Globus pallidus (tissue), 1 donor: ENCODE results near the gene MYH9.
A peak's percentile ranks its signal among the peaks of the same experiment; 100 is the strongest.
"Not testable (repeated sequence)": the region's sequence is repeated elsewhere in the genome, so short reads cannot be mapped to it uniquely, and the experiment has no call there.

Experiments
- DNase-seq: peaks from one replicate; pipeline ENCODE4 v3.0.0-alpha.2; 2015; ENCODE audit warnings: low spot score

Gene MYH9

GRCh38 chr22:36291831-36292740 lies 95.7 kb downstream of the MYH9 start:
- no peak for DNase-seq

DNA sequence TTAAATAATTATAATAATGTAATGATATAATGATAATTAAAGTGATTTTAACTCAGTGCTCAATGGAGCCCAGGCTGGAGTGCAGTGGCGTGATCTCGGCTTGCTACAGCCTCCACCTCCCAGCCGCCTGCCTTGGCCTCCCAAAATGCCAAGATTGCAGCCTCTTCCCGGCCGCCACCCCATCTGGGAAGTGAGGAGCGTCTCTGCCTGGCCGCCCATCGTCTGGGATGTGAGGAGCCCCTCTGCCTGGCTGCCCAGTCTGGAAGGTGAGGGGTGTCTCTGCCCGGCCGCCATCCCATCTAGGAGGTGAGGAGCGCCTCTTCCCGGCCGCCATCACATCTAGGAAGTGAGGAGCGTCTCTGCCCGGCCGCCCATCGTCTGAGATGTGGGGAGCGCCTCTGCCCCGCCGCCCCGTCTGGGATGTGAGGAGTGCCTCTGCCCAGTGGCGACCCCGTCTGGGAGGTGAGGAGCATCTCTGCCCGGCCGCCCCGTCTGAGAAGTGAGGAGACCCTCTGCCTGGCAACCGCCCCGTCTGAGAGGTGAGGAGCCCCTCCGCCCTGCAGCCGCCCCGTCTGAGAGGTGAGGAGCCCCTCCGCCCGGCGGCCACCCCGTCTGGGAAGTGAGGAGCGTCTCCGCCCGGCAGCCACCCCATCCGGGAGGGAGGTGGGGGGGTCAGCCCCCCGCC lies 97.2 kb downstream of the MYH9 start:
- not testable (repeated sequence) for DNase-seq

- DNase-seq = not testable (repeated sequence)
These were observed 97.8 kb downstream of the MYH9 start for GRCh38 chr22:36289948-36290371.

DNA sequence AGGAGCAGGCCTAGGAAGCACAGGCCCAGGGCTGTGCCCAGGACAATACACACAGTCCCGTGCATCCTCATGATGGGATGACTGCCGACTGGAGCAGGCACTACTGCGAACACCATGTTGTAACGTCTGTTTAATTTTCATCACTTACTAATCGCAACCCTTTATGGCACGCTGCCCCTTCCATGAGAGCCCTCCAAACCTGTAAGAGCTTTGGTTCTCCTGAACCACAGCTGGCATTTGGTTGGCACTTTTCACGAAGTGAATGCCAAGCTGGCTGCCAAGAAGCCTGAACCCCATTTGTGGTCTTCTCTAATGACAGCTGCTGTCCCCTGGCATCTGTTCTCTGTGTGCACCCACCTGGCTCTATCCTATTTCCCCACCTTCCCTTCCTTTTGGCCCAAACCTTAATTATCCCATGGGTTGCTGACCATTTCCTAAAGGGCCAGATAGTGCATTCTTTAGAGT lies 98.3 kb downstream of the MYH9 start:
- no peak for DNase-seq

- no peak for DNase-seq
These were observed 99.0 kb downstream of the MYH9 start for GRCh38 chr22:36288571-36289405.

DNA sequence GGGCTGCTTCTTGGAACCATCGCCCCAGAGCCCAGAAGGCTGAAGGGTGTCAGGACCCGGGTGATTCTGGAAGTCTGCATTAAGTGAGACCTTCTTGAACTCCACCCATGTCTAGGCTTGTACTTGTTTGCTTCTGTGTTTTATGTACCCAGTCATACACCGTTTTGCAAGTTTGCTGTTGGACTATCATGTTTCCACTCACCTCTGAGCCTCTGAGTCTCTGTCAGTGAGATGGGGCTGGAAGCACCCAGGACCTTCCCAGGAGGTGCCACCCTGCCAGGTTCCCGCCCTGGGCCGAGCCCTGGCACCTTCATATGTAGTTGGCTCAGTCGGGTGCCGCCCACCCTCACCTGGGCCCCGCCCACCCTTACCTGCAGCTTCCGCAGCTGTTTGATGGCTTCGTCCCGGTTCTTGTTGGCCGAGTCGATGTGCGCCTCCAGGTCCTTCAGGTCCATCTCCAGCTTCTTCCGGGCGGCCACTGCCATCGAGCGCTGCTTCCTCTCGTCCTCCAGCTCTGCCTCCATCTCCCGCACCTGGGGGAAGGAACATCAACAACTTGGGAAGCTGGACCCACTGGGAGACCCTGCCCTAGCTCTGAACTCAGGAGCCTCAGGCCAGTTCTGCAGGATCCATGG lies 99.8 kb downstream of the MYH9 start:
- DNase-seq = no peak

DNA sequence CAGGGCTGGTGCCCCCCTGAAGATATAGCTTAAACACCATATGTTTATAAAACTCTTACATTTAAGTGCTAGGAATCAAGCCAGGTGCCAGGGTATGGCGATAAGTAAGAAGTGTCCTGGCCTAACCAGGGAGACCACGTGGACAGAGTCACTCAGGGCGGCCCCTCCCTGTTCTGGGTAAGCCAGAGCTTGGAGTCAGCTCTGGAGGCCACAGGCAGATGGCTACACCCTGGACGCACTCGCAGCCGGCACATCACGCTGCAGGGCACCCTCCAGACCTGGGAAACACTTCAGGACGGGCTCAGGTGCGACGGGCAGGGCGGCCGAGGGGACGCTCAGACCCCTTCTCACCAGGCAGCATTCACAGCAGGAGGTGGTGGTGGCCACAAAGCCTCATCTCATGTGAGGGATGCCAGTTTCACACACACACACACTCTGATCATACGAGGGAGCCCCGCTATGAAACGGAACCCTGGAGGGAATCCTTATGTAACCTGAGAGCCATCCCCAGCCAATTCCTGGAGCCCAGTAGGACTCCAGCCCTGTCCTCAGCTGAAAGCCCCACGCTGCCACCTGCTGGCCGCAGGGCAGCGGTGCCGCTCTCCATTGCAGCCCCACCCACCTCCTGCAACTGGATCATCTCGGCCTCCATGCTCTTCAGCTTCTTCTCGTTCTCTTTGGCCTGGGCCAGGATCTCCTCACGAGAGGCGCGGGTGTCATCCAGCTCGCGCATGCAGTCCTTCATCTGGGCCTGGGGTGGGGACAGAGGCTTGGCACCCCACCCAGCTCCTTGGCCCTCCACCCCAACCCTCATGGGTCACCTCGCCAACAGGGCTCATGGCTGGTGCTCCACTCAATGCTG lies 101.4 kb downstream of the MYH9 start:
- DNase-seq = peak; percentile 60

DNA sequence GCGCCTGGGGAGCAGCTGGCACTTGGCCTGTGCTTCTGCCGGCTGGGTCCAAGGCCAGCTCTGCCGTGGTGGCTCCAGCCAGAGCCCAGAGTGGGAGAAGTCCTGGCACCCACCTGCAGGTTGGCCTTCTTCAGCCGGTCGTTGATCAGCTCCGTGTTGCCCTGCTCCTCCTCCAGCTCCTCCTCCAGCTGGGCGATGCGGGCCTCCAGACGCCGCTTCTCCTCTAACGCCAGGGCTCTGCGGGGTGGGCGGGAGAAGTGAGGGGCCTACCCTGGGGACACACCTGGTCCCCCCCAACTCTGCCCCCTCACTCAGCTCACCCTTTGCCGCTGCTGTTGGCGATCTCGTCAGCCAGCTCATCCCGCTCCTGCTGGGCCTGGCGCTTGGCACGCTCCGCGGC lies 102.2 kb downstream of the MYH9 start:
- DNase-seq = no peak

DNA sequence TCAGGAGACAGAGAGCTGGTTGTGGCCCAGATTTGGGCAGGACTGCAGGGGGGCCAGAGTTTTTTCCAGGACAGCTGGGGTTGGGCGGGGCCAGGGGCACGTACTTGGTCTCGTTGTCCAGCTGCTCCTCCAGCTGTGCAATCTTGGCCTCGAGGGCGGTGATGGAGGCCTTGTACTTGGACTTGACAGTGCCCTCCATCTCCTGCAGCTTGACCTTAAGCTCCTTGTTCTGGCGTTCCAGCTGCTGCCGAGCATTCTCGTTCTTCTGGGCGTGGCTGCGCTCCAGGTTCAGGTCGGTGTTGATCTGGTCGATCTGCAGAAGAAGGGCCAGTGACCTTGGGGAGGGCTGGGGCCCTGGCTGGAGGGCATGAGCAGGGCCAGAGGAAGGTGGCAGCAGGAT lies 102.8 kb downstream of the MYH9 start:
- DNase-seq = no peak

GRCh38 chr22:36284171-36284571 lies 103.6 kb downstream of the MYH9 start:
- DNase-seq = no peak

DNA sequence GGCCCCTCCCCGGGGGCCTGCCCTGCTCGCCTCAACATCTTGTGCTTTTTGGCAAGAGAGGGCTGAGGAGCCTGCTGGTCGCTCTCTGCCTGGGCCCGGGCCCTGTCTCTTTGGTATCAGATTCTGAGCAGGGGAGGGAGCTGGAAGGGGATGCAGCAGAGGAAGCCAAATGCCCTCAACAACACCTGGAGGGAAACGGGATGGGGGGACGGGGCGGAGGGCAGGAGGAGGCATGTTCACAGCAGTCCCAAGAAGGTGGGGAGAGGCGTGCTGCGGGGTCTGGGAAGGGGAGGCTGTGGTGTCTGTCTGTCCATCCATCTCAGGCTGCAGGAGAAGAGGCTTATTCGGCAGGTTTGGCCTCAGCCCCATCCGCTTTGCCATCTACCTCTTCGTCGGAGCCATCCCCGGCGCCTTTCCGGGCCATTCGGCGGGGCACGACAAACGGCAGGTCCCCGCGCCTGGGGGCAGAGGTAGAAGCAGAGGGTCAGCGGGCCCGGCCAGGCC lies 105.4 kb downstream of the MYH9 start:
- no peak for DNase-seq

DNA sequence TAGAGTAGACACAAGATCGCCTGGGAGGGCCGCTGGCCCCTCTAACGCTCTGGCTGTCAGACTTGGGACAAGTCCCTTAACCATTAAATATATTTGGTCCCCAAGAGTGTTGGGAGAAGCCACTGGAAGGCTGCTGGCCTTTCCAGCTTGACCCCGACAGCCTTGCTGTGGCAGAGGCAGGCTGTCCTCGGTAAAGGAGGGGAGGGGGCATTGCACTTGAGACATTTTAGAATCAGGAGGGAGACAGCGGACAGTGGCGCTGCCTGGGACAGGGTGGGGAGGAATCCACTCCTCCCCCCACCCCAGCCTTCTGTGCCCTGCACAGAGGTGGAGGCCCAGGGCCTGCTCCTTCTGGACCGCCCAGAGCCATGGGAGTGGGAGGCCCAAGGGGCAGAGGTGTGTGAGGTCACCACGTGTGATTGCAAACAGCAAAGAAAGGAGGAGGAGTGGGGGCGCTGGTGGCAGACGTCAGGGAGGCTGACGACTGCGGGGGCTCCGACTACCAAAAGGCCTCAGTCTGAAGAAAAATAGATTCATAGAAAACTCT lies 105.9 kb downstream of the MYH9 start:
- no peak for DNase-seq

GRCh38 chr22:36280379-36280778 lies 107.4 kb downstream of the MYH9 start:
- no peak for DNase-seq

GRCh38 chr22:36279219-36279666 lies 108.5 kb downstream of the MYH9 start:
- DNase-seq = no peak

- DNase-seq = peak; percentile 52
These were observed 110.1 kb downstream of the MYH9 start for GRCh38 chr22:36277482-36278291.

GRCh38 chr22:36274531-36274930 lies 113.2 kb downstream of the MYH9 start:
- no peak for DNase-seq

- DNase-seq = not testable (repeated sequence)
These were observed 115.8 kb downstream of the MYH9 start for GRCh38 chr22:36271951-36272350.

- DNase-seq = not testable (repeated sequence)
These were observed 116.5 kb downstream of the MYH9 start for GRCh38 chr22:36271231-36271630.

DNA sequence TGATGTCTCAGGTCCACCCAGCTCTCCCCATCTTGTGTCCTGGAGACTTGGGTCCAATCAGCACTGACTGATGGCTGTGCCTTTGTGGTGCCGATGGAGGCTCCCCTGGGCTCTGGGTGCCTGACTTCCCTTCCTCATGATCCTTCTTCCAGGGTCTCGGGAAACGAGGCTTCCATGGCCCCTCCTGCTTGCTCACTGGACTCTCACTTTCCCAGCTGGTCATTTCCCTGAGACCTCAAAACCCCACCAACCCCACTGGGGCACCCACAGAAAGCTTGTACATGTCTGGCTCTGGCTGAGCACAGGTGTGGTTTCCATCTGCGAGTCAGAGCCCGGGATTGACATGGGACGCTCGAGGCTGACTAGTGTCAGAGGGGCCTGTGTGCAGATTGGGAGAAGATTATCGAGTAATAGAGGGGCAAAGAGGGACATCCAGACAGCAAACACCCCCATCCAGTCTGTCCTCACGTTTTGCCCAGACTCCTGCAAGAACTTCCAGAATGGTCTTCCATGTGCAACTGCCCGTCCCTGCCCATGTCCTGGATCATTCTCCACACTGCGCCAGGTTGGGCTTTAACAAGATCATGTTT lies 119.8 kb downstream of the MYH9 start:
- no peak for DNase-seq
